GM12872 (cell line): ENCODE data around the gene SEMA4D.

Source experiments
- TF ChIP-seq, protein P1 (sequence below): IDR thresholded peaks from 3 replicates; pipeline ENCODE4 v1.5.1; 2011; ENCODE audit warnings: low read depth, mild to moderate bottlenecking, low read length, moderate library complexity; ENCODE audit not compliant: insufficient read depth

SEMA4D gene

DNA sequence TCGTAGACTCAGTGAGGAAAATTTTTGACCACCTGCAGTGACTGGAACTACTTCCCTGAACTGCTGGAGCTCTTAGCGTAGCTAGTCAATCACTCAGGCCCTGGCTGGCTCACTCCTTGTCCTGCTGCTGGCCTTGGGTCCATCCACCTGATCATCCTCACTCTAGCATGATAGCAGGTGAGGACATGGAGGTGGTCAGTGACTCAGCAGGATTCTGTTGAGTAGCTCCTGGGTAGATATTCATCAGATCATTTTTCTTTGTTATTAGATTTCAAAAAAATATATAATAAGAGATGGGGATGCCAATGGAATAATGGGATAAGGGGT is 25.0 kb upstream of the SEMA4D start:
- TF ChIP-seq, protein P1, sequence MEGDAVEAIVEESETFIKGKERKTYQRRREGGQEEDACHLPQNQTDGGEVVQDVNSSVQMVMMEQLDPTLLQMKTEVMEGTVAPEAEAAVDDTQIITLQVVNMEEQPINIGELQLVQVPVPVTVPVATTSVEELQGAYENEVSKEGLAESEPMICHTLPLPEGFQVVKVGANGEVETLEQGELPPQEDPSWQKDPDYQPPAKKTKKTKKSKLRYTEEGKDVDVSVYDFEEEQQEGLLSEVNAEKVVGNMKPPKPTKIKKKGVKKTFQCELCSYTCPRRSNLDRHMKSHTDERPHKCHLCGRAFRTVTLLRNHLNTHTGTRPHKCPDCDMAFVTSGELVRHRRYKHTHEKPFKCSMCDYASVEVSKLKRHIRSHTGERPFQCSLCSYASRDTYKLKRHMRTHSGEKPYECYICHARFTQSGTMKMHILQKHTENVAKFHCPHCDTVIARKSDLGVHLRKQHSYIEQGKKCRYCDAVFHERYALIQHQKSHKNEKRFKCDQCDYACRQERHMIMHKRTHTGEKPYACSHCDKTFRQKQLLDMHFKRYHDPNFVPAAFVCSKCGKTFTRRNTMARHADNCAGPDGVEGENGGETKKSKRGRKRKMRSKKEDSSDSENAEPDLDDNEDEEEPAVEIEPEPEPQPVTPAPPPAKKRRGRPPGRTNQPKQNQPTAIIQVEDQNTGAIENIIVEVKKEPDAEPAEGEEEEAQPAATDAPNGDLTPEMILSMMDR: no peak

- TF ChIP-seq, protein P1: no peak
These were observed 24.5 kb upstream of the SEMA4D start for GRCh38 chr9:89522261-89522958.

GRCh38 chr9:89519366-89519805 is 21.5 kb upstream of the SEMA4D start:
- TF ChIP-seq, protein P1: no peak

DNA sequence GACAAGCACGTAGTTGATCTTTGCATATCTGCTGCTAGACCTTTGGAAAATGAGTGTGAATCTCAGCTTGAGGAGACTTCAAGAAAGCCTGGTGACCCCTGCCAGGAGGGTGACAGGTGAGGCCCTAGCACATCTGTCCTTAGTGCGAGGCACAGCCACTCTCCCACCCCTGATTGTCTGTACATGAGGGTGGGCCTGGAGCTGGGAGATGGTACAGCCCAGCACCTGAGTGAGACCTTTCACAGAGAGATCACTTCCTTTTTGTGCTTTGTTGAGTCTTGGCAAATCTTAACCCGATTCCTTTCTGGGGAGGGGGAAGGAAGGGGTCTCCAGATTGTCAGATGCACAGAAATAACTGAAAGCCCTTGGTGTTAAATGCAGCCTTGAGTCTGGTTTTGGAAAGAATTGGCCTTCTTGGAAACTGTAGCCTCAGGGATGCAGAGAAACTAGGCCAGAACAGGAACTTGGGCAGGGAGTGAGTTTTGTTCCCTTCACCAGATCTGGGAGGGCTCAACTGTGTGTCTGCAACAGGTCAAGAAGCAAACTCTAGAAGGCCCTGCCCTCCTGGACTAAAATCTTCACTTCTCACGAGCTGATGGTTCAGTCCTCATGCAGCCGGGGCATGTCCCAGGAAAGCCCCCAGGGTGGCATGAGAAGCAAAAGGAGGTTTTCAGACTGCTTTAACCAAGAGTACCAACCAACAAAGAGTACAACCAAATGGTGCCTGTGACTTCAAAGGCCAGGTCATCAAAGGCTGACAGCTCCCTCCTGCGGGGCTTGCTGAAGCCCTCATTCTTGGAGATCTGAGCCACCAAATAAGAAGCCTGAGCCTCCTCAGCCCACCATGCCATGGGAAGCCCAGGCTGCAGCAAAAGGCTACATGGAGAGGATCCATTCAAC is 20.8 kb upstream of the SEMA4D start:
- TF ChIP-seq, protein P1: no peak

DNA sequence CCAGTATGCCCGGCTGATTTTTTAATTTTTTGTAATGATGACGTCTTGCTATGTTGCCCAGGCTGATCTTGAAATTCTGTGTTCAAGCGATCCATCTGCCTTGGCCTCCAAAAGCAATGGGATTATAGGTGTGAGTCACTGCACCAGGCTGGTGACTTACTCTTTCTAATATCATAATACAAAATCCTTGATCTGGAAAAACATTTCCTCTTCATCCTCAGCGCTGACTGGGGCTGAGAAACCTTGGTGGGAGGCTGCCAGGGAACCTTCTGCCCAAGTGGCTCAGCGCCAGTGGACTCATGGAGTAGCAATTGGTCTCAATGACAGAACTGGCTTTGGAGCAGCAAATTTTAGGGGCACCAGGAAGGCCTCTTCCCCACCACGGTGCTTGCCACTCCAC is 17.5 kb upstream of the SEMA4D start:
- TF ChIP-seq, protein P1: no peak

- TF ChIP-seq, protein P1: no peak
These were observed 17.0 kb upstream of the SEMA4D start for GRCh38 chr9:89514956-89515355.

- TF ChIP-seq, protein P1: no peak
These were observed 16.4 kb upstream of the SEMA4D start for GRCh38 chr9:89514337-89514736.
